ENCODE measurements around the gene DDO. TPM values are rescaled to one million over a fixed set of nuclear protein-coding genes. Genes with fewer than 3 reads are reported as not detected.

DDO gene
- total and polyA plus RNA-seq, 2 of the 8 experiments (the other 6 are each of a cell fraction or from before 2014, with no cell fraction given), result not detected

DNA sequence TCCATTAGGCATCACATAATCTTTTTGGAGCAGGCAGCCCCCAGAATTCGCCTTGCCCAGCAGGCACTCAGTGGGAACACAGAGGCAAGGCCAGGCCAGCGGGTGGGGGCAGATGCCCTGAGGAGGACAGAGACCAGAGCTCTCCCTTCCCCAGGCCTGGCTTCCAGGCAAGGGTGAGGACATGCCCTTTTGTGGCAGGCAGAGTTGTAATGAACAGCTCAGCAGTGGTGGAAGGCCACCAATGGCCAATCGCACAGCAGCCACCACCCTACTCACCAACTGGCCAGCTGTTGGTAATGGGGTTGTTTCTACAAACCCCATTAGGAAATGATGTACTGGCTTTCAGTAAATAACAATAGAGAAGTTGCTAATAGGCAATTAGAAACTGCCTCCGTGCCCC lies 15.4 kb upstream of the DDO start (continued):
- TF ChIP-seq ASH2L (IDR thresholded peaks at IDR 0.05; ENCODE audit: low read length), result no peak
- no peak for TF ChIP-seq POLR2A (IDR thresholded peaks at IDR 0.05; ENCODE audit: control extremely low read depth in 1 of 2, low read depth in 2 of 2, low read length in 2 of 2)
- no peak for TF ChIP-seq NANOG (IDR thresholded peaks at IDR 0.05; ENCODE audit: insufficient read depth, low read depth, low read length, poor library complexity, severe bottlenecking)
- TF ChIP-seq MAFK (IDR thresholded peaks at IDR 0.05; ENCODE audit: low read depth, low read length), result no peak
- TF ChIP-seq BACH1 (IDR thresholded peaks at IDR 0.05; ENCODE audit: low read length), result no peak
- no peak for TF ChIP-seq HDAC2 (IDR thresholded peaks at IDR 0.05; ENCODE audit: borderline replicate concordance in 1 of 2, low read depth in 2 of 2, low read length in 2 of 2)
- no peak for TF ChIP-seq SAP30 (IDR thresholded peaks at IDR 0.05; ENCODE audit: insufficient read depth, insufficient replicate concordance, low read length)
